Suprapubic skin (tissue), 3 donors: ENCODE results near the gene TLE1.

Experiments
- EP300 ChIP-seq: sonication (generic); formaldehyde crosslinking; IDR thresholded peaks from one replicate; pipeline ENCODE4 v1.6.1; 2017; ENCODE audit warnings: antibody characterized with exemption
- TF ChIP-seq, protein P1 (sequence below), 2 donors: fragments of 200-600 bp in 1 of 2; fragments of 450-650 bp in 1 of 2; sonication (generic) in 1 of 2; IDR thresholded peaks; one replicate each; pipeline ENCODE4 v1.5.1; 2016 to 2019; ENCODE audit warnings: antibody characterized with exemption in 2 of 2, mild to moderate bottlenecking in 1 of 2, moderate library complexity in 1 of 2

DNA sequence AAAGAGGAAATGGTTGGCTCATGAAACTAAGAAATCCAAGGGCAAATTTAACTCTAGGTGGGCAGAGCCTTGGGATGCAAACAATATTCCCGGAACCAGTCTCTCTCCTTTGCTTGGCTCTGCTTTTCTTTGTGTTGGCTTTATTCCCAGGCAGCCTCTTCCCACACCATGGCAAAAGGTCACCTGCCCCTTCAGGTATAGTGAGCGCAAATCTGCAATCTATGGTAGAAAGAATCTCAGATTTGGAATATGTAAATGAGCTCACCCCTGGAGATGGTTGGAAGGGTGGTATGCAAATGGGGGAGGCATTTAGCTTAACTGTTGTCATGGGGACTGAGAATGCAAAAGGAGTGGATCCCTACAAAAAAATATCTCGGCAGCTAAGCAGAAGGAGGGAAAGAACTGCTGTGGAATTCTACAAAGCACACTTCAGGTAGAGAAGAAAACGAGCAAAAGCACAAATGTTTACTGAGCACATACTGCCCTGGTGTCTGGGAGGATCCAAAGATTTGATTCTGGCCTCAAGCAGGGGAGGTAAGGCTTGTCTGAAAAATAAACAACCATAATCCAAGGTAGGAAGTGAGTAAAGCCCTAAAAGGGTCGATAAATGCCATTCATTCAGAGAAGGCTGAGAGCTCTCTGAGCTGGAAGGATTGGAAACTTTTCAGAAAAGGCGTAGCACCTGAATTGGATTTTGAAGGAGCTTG is 139.7 kb downstream of the TLE1 start:
- TF ChIP-seq, protein P1, sequence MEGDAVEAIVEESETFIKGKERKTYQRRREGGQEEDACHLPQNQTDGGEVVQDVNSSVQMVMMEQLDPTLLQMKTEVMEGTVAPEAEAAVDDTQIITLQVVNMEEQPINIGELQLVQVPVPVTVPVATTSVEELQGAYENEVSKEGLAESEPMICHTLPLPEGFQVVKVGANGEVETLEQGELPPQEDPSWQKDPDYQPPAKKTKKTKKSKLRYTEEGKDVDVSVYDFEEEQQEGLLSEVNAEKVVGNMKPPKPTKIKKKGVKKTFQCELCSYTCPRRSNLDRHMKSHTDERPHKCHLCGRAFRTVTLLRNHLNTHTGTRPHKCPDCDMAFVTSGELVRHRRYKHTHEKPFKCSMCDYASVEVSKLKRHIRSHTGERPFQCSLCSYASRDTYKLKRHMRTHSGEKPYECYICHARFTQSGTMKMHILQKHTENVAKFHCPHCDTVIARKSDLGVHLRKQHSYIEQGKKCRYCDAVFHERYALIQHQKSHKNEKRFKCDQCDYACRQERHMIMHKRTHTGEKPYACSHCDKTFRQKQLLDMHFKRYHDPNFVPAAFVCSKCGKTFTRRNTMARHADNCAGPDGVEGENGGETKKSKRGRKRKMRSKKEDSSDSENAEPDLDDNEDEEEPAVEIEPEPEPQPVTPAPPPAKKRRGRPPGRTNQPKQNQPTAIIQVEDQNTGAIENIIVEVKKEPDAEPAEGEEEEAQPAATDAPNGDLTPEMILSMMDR (IDR thresholded peaks at IDR 0.05), result no peak
- no peak for TF ChIP-seq EP300
